SJSA1 (cell line): ENCODE measurements around the gene LMNTD2. TPM values are rescaled to one million over a fixed set of nuclear protein-coding genes. Genes with fewer than 3 reads are reported as not detected.
"Not testable (repeated sequence)": the region's sequence is repeated elsewhere in the genome, so short reads cannot be mapped to it uniquely, and the experiment has no call there.

Source experiments
- DNase-seq, 2 experiments: peaks; one replicate each; pipeline ENCODE4 v3.0.0-alpha.2; 2015 to 2020; ENCODE audit warnings: low spot score in 2 of 2, low read depth in 1 of 2
- H3K27ac ChIP-seq: fragments of 250-450 bp; sonication (Bioruptor Pico); 2 replicates; pipeline ENCODE4 v1.5.1; 2020; ENCODE audit warnings: mild to moderate bottlenecking, moderate library complexity
- H3K27me3 ChIP-seq: fragments of 250-450 bp; sonication (Bioruptor Pico); replicated peaks from 2 replicates; pipeline ENCODE4 v1.5.1; 2020; ENCODE audit warnings: mild to moderate bottlenecking, moderate library complexity
- H3K36me3 ChIP-seq: fragments of 250-450 bp; sonication (Bioruptor Pico); 2 replicates; pipeline ENCODE4 v1.5.1; 2020; ENCODE audit warnings: mild to moderate bottlenecking
- H3K4me1 ChIP-seq: fragments of 250-450 bp; sonication (Bioruptor Pico); replicated peaks from 2 replicates; pipeline ENCODE4 v1.6.1; 2021; ENCODE audit warnings: mild to moderate bottlenecking
- H3K4me3 ChIP-seq: fragments of 250-450 bp; sonication (Bioruptor Pico); 2 replicates; pipeline ENCODE4 v1.5.1; 2020; ENCODE audit warnings: mild to moderate bottlenecking
- H3K9me3 ChIP-seq: fragments of 250-450 bp; sonication (Bioruptor Pico); replicated peaks from 2 replicates; pipeline ENCODE4 v1.5.1; 2020; ENCODE audit warnings: mild to moderate bottlenecking
- total RNA-seq: library from RNA; depleted of rRNA; stranded (reverse); fragments of >200 nt; shearing (Covaris generic); gene quantifications from 2 replicates; pipeline ENCODE4 v1.2.3, GENCODE V29; 2014

The LMNTD2 gene
- total RNA-seq, 1 experiment from 2014 or later: 0.18 TPM

- not testable (repeated sequence) for H3K27me3 ChIP-seq, H3K4me1 ChIP-seq, H3K4me3 ChIP-seq, H3K36me3 ChIP-seq, DNase-seq, H3K9me3 ChIP-seq, H3K27ac ChIP-seq
These were observed 43.4 kb downstream of the LMNTD2 start for GRCh38 chr11:516918-517685.

GRCh38 chr11:516400-516799, 44.1 kb downstream of the LMNTD2 start:
- Histone ChIP-seq H3K4me3 (no peak overlapping the region), H3K4me1 (no peaks in the 10 kb centered on the region), H3K9me3 (no peaks in the 10 kb centered on the region), H3K27ac (no peak overlapping the region), H3K36me3 (no peaks in the 10 kb centered on the region), H3K27me3 (no peaks in the 10 kb centered on the region)
- no peak for DNase-seq

GRCh38 chr11:515131-515530, 45.4 kb downstream of the LMNTD2 start:
- no peaks in the 10 kb centered on the region for H3K27me3 ChIP-seq
- H3K27ac ChIP-seq: no peak overlapping the region
- H3K9me3 ChIP-seq: no peaks in the 10 kb centered on the region
- H3K36me3 ChIP-seq: no peaks in the 10 kb centered on the region
- H3K4me3 ChIP-seq: no peak overlapping the region
- no peaks in the 10 kb centered on the region for H3K4me1 ChIP-seq
- no peak for DNase-seq

- DNase-seq: no peak
- no peaks in the 10 kb centered on the region for H3K36me3 ChIP-seq
- H3K4me1 ChIP-seq: no peaks in the 10 kb centered on the region
- no peaks in the 10 kb centered on the region for H3K9me3 ChIP-seq
- H3K27ac ChIP-seq: no peak overlapping the region
- no peak overlapping the region for H3K4me3 ChIP-seq
- no peaks in the 10 kb centered on the region for H3K27me3 ChIP-seq
These were observed 45.9 kb downstream of the LMNTD2 start for GRCh38 chr11:514606-515005.

- Histone ChIP-seq H3K27ac (no peak overlapping the region), H3K4me3 (no peak overlapping the region), H3K4me1 (no peaks in the 10 kb centered on the region; the same call in 1 of the 2 replicates), H3K27me3 (no peaks in the 10 kb centered on the region), H3K9me3 (no peaks in the 10 kb centered on the region), H3K36me3 (peaks cover 6% of the 10 kb centered on the region; the same call in 1 of the 2 replicates)
- no peak for DNase-seq
These were observed 47.6 kb downstream of the LMNTD2 start for GRCh38 chr11:512761-513595.

- no peaks in the 10 kb centered on the region for H3K9me3 ChIP-seq
- H3K4me3 ChIP-seq: no peak overlapping the region
- peaks cover 6% of the 10 kb centered on the region; the same call in 1 of the 2 replicates for H3K36me3 ChIP-seq
- peaks cover 5% of the 10 kb centered on the region for H3K4me1 ChIP-seq
- DNase-seq: no peak
- H3K27me3 ChIP-seq: no peaks in the 10 kb centered on the region
- no peak overlapping the region for H3K27ac ChIP-seq
These were observed 51.6 kb downstream of the LMNTD2 start for GRCh38 chr11:508956-509355.

GRCh38 chr11:507727-508515, 52.6 kb downstream of the LMNTD2 start:
- H3K27me3 ChIP-seq: no peaks in the 10 kb centered on the region
- no peak for DNase-seq
- H3K4me1 ChIP-seq: peaks cover 5% of the 10 kb centered on the region
- peaks cover 6% of the 10 kb centered on the region; the same call in 1 of the 2 replicates for H3K36me3 ChIP-seq
- no peaks in the 10 kb centered on the region for H3K9me3 ChIP-seq
- peak overlapping the region; percentile 64 for H3K4me3 ChIP-seq
- H3K27ac ChIP-seq: peak overlapping the region; percentile 81

- Histone ChIP-seq H3K36me3 (peaks cover 6% of the 10 kb centered on the region; the same call in 1 of the 2 replicates), H3K27me3 (no peaks in the 10 kb centered on the region)
- peak; percentile 80 to 95 for DNase-seq
These were observed 53.4 kb downstream of the LMNTD2 start, which contains the start of gene RNH1 for GRCh38 chr11:506995-507726. TSS of gene RNH1 (minus strand) at chr11:507242. CDS start at chr11:502162, 5,080 bp downstream.

GRCh38 chr11:506238-506994, 54.1 kb downstream of the LMNTD2 start:
- no peaks in the 10 kb centered on the region for H3K27me3 ChIP-seq
- H3K27ac ChIP-seq: peak overlapping the region; percentile 98
- peaks cover 6% of the 10 kb centered on the region; the same call in 1 of the 2 replicates for H3K36me3 ChIP-seq
- H3K9me3 ChIP-seq: no peaks in the 10 kb centered on the region
- H3K4me1 ChIP-seq: peaks cover 5% of the 10 kb centered on the region
- peak overlapping the region; percentile 64 for H3K4me3 ChIP-seq
- peak; percentile 85 to 93 for DNase-seq

More at GRCh38 chr11:506995-507726, 53.4 kb downstream of the LMNTD2 start, which contains the start of gene RNH1:
- H3K4me3 ChIP-seq: peak within 1 kb of the TSS; percentile 64
- no peaks in the 10 kb centered on the region for H3K9me3 ChIP-seq
- peak within 1 kb of the TSS; percentile 98 for H3K27ac ChIP-seq
- H3K4me1 ChIP-seq: peaks cover 5% of the 10 kb centered on the region

- no peak for DNase-seq
- no peak overlapping the region for H3K4me3 ChIP-seq
- H3K9me3 ChIP-seq: no peaks in the 10 kb centered on the region
- peaks cover 5% of the 10 kb centered on the region for H3K4me1 ChIP-seq
- H3K36me3 ChIP-seq: peaks cover 13% of the 10 kb centered on the region
- no peaks in the 10 kb centered on the region for H3K27me3 ChIP-seq
- H3K27ac ChIP-seq: no peak overlapping the region
These were observed 55.6 kb downstream of the LMNTD2 start for GRCh38 chr11:504994-505344.
